GM21390 (cell line): ENCODE measurements around the gene CAPRIN2.

Experiments
- ATAC-seq: cut with Tn5 transposase; IDR thresholded peaks from one replicate; pipeline ENCODE4 v1.9.1; 2021; ENCODE audit not compliant: unreplicated experiment

CAPRIN2 gene

GRCh38 chr12:30701056-30701455 is 53.7 kb downstream of the CAPRIN2 start:
- no peak for ATAC-seq

- no peak for ATAC-seq
Observed at GRCh38 chr12:30700216-30700900, 54.4 kb downstream of the CAPRIN2 start.

DNA sequence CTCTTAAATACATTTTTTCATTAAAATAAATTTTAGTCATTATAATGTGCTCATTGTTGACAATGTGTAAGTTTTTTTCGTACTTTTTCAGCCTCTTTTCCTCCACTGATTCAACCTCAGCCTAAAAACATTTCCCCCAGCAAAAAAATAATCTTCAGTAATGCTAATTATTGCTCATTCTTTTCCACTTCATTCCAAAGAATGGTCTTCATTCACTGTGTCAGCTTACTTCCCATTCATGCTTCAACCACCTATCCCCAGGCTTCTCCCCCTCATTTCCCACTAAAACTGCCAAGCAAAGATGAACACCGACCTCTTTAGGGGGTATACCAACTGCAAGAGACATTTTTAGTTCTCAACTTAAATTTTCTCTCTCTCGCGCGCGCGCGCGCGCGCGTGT is 56.4 kb downstream of the CAPRIN2 start:
- no peak for ATAC-seq

GRCh38 chr12:30696943-30697342 is 57.8 kb downstream of the CAPRIN2 start:
- ATAC-seq: no peak

DNA sequence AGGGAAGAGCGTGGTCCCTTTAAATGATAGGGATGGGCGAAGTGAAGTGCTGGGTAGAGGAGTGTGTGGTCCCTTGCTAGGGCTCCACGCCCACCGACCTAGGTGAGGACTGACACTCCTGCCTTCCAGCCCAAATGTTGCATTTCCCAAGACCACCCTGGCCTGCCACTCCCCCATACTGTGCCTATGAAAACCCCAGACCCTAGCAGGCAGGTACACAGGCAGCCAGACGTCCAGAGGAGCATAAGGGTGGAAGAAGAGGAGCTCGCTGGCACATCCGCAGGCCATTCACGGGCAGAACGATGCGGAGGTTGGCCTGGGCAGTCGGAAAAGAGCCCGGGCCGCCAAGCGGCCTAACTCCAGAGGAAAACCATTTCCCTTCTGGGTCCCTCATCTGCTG is 58.3 kb downstream of the CAPRIN2 start:
- no peak for ATAC-seq

GRCh38 chr12:30696103-30696408 is 58.7 kb downstream of the CAPRIN2 start:
- ATAC-seq: peak; percentile 43

DNA sequence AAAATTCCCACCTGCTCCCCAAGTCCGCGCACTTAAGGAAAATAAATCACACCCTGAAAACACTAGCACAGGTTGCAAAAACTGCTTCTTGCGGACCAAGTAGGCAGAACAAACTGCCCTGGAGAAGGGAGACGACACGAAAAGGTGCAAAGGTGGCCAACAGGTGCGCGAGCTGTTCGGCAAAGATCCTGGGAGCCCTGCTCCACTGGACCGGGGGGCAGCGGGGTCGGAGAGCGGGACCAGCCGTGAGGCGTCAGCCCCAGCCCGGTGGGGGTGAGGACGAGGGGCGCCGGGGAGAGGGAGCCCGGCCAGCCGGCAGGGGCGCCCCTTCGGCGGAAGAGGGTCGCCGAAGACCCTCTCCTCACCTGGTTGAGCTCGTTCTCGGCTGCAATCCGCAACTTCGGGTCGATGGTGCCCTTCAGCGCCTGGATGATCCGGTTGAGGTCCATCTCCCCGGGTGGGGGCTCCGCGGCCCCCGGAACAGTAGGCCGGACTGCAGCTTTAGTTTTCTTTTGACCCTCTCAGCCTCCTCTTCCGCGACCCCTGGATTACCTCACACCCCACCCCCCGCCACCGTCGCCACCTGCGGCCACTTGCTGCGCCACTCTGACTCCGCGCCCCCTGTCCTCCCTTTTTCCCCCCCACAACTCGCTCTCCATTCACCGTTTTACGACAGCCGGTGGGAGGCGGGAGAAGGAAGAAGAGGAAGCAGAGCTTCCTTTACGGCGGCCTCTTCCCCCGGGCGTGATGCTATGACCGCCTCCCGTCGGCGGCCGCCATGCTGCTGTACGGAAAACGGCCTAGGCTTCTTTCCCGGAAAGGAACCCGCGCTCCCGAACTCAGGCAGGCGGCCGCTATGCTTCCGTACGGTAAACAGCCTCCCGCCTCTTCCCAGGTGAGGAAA is 59.3 kb downstream of the CAPRIN2 start, which contains the start of gene IPO8:
IPO8 (minus strand) TSS at position 671 of the 904 bp plus-strand sequence; CDS start at position 449, 222 bp downstream.
- peak; percentile 82 for ATAC-seq

GRCh38 chr12:30694412-30695198 is 60.1 kb downstream of the CAPRIN2 start:
- ATAC-seq: peak; percentile 28

GRCh38 chr12:30692470-30692869 is 62.3 kb downstream of the CAPRIN2 start:
- no peak for ATAC-seq

DNA sequence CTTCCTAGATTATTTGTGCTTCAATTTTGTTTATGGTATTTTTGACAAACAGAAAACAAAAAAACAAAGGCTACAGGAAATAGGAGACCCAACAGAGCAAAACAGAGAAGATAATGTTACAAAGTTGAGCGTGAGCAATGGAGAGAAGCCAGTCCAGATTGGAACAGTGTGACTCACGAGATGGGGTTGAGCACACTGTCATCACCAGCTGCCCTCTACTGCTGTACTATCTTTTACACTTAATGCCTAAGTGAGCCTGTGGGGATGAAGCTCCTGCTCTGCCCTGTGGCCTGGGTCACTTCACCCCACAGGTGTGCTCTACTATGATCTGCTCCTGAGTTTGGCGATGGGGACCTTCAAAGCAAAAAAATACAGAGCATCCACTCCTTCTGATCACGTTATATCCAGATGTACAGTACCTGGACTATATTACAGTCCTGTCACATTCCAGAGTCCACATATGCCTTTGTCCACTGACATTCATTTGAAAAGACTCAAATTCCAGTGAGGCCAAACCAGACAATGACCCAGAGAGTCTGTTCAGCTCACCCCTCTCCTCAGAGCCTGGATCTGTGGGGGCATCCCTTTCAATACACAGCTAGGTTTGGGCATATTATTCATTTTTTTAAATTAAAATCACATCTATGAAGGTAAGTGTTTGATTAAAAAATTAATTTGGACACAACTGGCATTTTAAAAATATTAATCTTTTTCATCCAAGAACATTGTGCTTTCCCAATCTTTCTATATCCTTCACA is 63.5 kb downstream of the CAPRIN2 start:
- no peak for ATAC-seq

DNA sequence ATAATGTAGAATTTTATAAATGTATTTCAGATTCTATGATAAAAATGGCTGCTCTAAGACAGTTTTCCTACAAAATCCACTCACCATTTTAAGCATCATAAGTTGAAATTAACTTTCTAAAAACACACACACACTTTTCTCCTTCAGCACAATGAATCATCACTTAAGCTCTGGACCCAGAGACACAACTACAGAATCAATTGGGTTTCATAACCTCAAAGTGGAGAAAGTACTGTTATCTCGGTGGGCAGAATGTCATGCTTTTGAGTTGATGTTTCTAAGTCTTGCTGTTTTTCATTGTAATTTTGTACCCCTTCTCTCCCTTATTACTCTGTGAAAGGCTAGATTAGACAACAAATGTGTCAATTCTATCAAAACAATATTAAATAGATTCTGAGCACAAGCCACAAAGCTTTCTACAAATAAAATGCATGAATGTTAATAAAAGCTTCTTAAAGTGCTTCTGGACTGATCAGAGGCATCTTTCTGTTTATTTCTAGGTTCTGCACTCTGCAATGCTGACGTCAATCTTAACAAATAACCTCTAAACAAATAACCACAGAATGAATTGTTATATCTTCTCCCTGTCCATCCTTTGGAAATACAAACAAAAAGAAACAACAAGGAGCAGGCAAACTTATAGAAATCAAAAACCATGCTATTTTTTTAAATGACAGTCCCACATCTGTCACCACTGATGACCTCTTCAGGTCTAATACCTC is 67.3 kb downstream of the CAPRIN2 start:
- no peak for ATAC-seq

DNA sequence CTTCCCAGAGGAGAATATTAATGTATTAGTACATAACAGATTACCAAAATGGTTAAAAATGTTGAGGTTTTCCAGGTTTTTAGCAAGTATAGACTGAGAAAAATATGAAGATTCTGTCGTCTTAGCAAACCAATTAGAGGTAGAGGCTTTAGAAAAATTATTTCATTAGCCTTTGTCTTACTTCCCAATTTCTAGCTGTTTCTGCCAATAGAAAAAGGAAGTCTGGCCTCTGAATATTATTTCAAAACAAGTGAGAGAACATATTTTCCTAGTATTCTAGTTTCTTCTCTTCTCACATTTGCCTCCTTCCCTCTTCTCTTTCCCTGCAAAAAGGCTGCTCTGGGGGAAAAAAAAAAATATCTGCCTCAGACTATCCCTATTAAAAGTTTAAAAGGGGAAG is 75.5 kb downstream of the CAPRIN2 start:
- ATAC-seq: no peak

GRCh38 chr12:30678221-30678620 is 76.5 kb downstream of the CAPRIN2 start:
- ATAC-seq: no peak

- ATAC-seq: no peak
Observed at GRCh38 chr12:30661210-30661609, 93.5 kb downstream of the CAPRIN2 start.
